Prostate gland (tissue), 2 donors: Measurements from ENCODE around the gene CARS2. TPM values are rescaled to one million over a fixed set of nuclear protein-coding genes. Genes with fewer than 3 reads are reported as not detected.
A peak's percentile ranks its signal among the peaks of the same experiment; 100 is the strongest.

Experiments
- DNase-seq: peaks from one replicate; pipeline ENCODE4 v3.0.0-alpha.2; 2019; ENCODE audit warnings: low spot score
- H3K27ac ChIP-seq, 2 donors: fragments of 200-600 bp; sonication (generic); 2 replicates each; pipeline ENCODE4 v1.5.1; 2017 to 2019
- H3K27me3 ChIP-seq: fragments of 200-600 bp; sonication (generic); replicated peaks from 2 replicates; pipeline ENCODE4 v1.5.1; 2019; ENCODE audit not compliant: insufficient read depth
- H3K36me3 ChIP-seq, 2 donors: fragments of 200-600 bp; sonication (generic); 1 replicate in 1 of 2; 2 replicates in 1 of 2; pipeline versions ENCODE4 v1.5.1 to v1.8.1; 2017 to 2019
- H3K4me1 ChIP-seq: fragments of 200-600 bp; sonication (generic); replicated peaks from 2 replicates; pipeline ENCODE4 v1.5.1; 2019
- H3K4me3 ChIP-seq, 2 donors: fragments of 200-600 bp; sonication (generic); 2 replicates each; pipeline ENCODE4 v1.5.1; 2017 to 2019
- H3K9me3 ChIP-seq: fragments of 200-600 bp; sonication (generic); 2 replicates; pipeline ENCODE4 v1.5.1; 2017
- CTCF ChIP-seq, 4 experiments: fragments of 200-600 bp in 2 of 4; fragments of 450-650 bp in 2 of 4; sonication (generic) in 2 of 4; IDR thresholded peaks; 1 replicate in 3 of 4; 2 replicates in 1 of 4; pipeline ENCODE4 v1.5.1; 2016 to 2019; ENCODE audit warnings: antibody characterized with exemption in 4 of 4, mild to moderate bottlenecking in 2 of 4, moderate library complexity in 2 of 4
- POLR2A ChIP-seq: fragments of 450-650 bp; IDR thresholded peaks from one replicate; pipeline ENCODE4 v1.6.1; 2016; ENCODE audit warnings: antibody characterized with exemption, mild to moderate bottlenecking
- POLR2AphosphoS5 ChIP-seq: sonication (generic); formaldehyde crosslinking; IDR thresholded peaks from one replicate; pipeline ENCODE4 v1.6.1; 2017; ENCODE audit warnings: antibody characterized with exemption
- WGBS: methylation state at CpG from one replicate; pipeline ENCODE4 v1.1.5; 2018; 5-methylcytosine and 5-hydroxymethylcytosine counted together
- intact Hi-C: fragments of 100-400 bp; cut with DNase I; formaldehyde crosslinking; loops from one replicate; pipeline ENCODE4 v1.14.2; 2022
- total RNA-seq, 2 donors: library from RNA; depleted of rRNA; stranded (reverse); fragments of >200 nt; gene quantifications; one replicate each; pipeline ENCODE4 v1.1.0, GENCODE V29; 2016

The CARS2 gene
- total RNA-seq, 2 donors from 2014 or later, result 40.5 to 85.5 TPM

DNA sequence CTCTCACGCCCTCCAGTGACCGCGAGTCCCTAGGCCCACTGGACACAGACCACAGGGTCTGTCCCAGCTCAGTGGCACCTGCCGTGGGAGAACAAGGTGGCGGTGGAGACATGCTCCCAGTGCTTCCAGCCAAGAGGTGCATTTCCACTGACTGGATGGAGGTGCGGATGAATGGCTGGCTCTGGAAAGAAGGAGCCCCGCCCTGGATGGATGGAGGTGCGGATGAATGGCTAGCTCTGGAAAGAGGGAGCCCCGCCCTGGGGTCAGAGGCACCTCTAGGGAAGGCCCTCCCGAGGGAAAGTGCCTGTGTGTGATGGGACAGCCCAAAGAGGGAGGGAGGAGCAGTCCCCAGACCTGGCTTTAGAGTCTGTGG is 58.6 kb downstream of the CARS2 start:
- Histone ChIP-seq H3K36me3 (peaks cover 0 to 6% of the 10 kb centered on the region in 2 donors), H3K9me3 (no peaks in the 10 kb centered on the region), H3K4me1 (peaks cover 6% of the 10 kb centered on the region), H3K27me3 (no peaks in the 10 kb centered on the region), H3K4me3 (no peak overlapping the region), H3K27ac (no peak overlapping the region)
- 89% methylated on average over 8 of the region's 10 CpGs for WGBS
- DNase-seq, result no peak
- TF ChIP-seq CTCF (IDR thresholded peaks at IDR 0.05), result no peak
- TF ChIP-seq POLR2A, result no peak
- no peak for TF ChIP-seq POLR2AphosphoS5
- intact Hi-C loops, result loop anchor here (10.0 kb wide), 1 partner anchor 67 kb away; the partner anchor contains the start of gene ING1

DNA sequence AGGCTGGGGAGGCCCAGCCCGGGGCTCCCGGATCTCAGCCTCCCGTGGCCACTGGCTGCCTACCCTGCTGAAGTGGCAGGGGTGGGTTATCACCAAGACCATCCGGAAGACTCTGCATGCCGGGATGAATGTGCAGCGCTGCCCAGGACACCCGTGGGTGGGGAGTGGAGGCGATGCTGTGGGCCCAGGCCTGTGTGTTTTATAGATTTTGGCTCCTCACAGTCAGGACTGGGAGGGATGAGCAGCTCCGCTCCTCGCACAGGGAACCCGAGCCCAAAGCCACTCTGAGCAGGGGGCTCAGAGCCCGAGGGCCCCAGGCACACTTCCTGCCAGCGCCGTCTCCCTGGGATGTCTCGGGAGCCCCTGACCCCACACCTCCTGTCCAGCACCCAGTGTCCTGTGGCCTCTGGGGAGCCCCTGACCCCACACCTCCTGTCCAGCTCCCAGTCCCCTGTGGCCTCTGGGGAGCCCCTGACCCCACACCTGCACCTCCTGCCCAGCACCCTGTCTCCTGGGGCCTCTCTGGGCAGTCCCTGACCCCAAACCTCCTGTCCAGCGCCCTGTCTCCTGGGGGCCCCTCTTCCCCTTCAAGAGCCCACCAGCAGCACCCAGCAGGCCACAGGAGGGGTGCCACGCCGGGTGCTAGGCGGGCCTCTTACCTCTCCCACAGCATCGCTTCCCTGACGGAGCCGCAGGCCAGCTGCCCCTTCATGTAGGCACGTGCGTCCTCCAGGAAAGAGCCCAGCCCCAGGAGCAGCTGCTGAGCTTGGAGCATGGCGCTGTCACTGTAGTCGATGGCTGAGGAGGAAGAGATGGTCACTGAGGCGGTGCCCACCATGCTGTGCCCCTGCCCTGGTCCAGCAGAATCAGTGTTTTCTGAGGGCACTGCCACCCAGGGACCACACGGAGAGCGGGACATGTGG is 59.2 kb downstream of the CARS2 start:
- DNase-seq, result no peak
- no peak for TF ChIP-seq CTCF (IDR thresholded peaks at IDR 0.05)

GRCh38 chr13:110645750-110646149 is 60.2 kb downstream of the CARS2 start:
- 84% methylated on average over 15 of the region's 15 CpGs for WGBS
- Histone ChIP-seq H3K4me3 (no peak overlapping the region), H3K9me3 (no peaks in the 10 kb centered on the region), H3K27me3 (no peaks in the 10 kb centered on the region), H3K4me1 (peaks cover 6% of the 10 kb centered on the region), H3K27ac (no peak overlapping the region), H3K36me3 (peaks cover 0 to 6% of the 10 kb centered on the region in 2 donors)
- TF ChIP-seq POLR2AphosphoS5 (no peak), POLR2A (no peak), CTCF (IDR thresholded peaks at IDR 0.05) (no peak)
- intact Hi-C loops, result loop anchor here (10.0 kb wide), 1 partner anchor 69 kb away; the partner anchor contains the start of gene ING1
- no peak for DNase-seq

More for the DNA sequence above, 59.2 kb downstream of the CARS2 start:
- Histone ChIP-seq H3K36me3 (peaks cover 0 to 6% of the 10 kb centered on the region in 2 donors), H3K27me3 (no peaks in the 10 kb centered on the region), H3K4me1 (peaks cover 6% of the 10 kb centered on the region), H3K4me3 (no peak overlapping the region), H3K27ac (no peak overlapping the region), H3K9me3 (no peaks in the 10 kb centered on the region)
- WGBS, result 88% methylated on average over 23 of the region's 29 CpGs
- intact Hi-C loops, result loop anchor here (10.0 kb wide), 1 partner anchor 68 kb away; the partner anchor contains the start of gene ING1

DNA sequence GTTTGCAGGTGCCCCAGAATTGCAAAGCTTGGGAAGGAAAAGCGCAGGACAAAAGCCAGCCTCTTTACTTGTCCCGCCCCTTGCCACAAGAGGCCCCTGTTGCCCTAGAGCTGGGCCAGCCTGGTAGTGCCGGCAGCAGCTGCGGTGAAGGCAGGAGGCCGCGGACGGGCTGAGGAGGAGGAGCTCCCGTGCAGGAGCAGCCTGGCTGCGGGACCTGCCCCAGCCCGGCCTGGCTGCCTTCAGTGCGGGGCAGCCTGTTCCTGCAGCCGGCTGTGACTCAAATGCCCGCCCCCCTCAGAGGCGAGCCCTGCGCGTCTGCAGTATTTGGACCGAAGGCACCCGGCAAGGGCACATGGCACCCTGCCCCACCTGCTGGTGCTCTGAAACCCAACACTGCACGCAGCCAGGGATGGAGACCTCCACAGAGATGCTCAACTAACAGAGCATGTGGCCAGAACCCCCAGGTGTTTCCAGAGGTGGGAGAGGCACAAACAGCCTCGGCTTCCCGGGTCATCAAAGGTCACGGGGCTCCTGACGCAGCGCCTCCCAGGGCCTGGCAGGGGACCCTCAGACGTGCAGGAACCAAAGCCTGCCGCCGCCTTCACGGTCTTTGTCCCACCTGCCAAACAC is 60.9 kb downstream of the CARS2 start:
- no peak overlapping the region for H3K4me3 ChIP-seq
- intact Hi-C loops, result loop anchor here (10.0 kb wide), 1 partner anchor 70 kb away; the partner anchor contains the start of gene ING1
- H3K27ac ChIP-seq, result no peak overlapping the region
- peak; percentile 35 for DNase-seq
- TF ChIP-seq POLR2A (no peak), CTCF (IDR thresholded peaks at IDR 0.05) (peak in 3 of 4 experiments; percentile 26 to 59 (median 54)), POLR2AphosphoS5 (peak; percentile 28)
- no peaks in the 10 kb centered on the region for H3K9me3 ChIP-seq
- no peaks in the 10 kb centered on the region for H3K27me3 ChIP-seq
- peaks cover 6% of the 10 kb centered on the region for H3K4me1 ChIP-seq
- WGBS, result 33% methylated on average over 28 of the region's 28 CpGs
- H3K36me3 ChIP-seq, result peaks cover 0 to 6% of the 10 kb centered on the region in 2 donors
